ENCODE measurements around the gene CLTCL1. TPM values are rescaled to one million over a fixed set of nuclear protein-coding genes. Genes with fewer than 3 reads are reported as not detected.

Gene CLTCL1
- total RNA-seq, 2 donors from 2014 or later: 12.1 to 26.2 TPM

- DNase-seq (ENCODE audit: low spot score): no peak
- no peak overlapping the region for H3K4me3 ChIP-seq
- no peaks in the 10 kb centered on the region for H3K4me1 ChIP-seq (replicated peaks)
- H3K27me3 ChIP-seq (replicated peaks; ENCODE audit: insufficient read depth): no peaks in the 10 kb centered on the region
- H3K36me3 ChIP-seq: no peaks in the 10 kb centered on the region
- intact Hi-C loops (cut with DNase I): no loop called here
- no peak for TF ChIP-seq CTCF (IDR thresholded peaks at IDR 0.05)
- no peak for TF ChIP-seq POLR2A (IDR thresholded peaks at IDR 0.05)
- no peak for TF ChIP-seq POLR2AphosphoS5 (IDR thresholded peaks at IDR 0.05)
- WGBS: 93% methylated on average over 23 of the region's 23 CpGs
- H3K9me3 ChIP-seq: no peaks in the 10 kb centered on the region
- H3K27ac ChIP-seq: no peak overlapping the region
Observed at GRCh38 chr22:19201130-19201868, 90.2 kb downstream of the CLTCL1 start.

GRCh38 chr22:19199479-19199878 lies 92.0 kb downstream of the CLTCL1 start:
- 92% methylated on average over 8 of the region's 8 CpGs for WGBS
- no peaks in the 10 kb centered on the region for H3K9me3 ChIP-seq
- intact Hi-C loops (cut with DNase I): no loop called here
- no peak overlapping the region for H3K27ac ChIP-seq
- H3K36me3 ChIP-seq: no peaks in the 10 kb centered on the region
- H3K4me3 ChIP-seq: no peak overlapping the region
- no peak for DNase-seq (ENCODE audit: low spot score)
- H3K4me1 ChIP-seq (replicated peaks): no peaks in the 10 kb centered on the region
- no peak for TF ChIP-seq POLR2A (IDR thresholded peaks at IDR 0.05)
- TF ChIP-seq POLR2AphosphoS5 (IDR thresholded peaks at IDR 0.05): no peak
- no peak for TF ChIP-seq CTCF (IDR thresholded peaks at IDR 0.05)
- no peaks in the 10 kb centered on the region for H3K27me3 ChIP-seq (replicated peaks; ENCODE audit: insufficient read depth)

- H3K36me3 ChIP-seq: no peaks in the 10 kb centered on the region
- H3K4me3 ChIP-seq: no peak overlapping the region
- DNase-seq (ENCODE audit: low spot score): no peak
- H3K27ac ChIP-seq: no peak overlapping the region
- no peaks in the 10 kb centered on the region for H3K27me3 ChIP-seq (replicated peaks; ENCODE audit: insufficient read depth)
- no peaks in the 10 kb centered on the region for H3K4me1 ChIP-seq (replicated peaks)
- H3K9me3 ChIP-seq: no peaks in the 10 kb centered on the region
- TF ChIP-seq CTCF (IDR thresholded peaks at IDR 0.05): no peak
- TF ChIP-seq POLR2A (IDR thresholded peaks at IDR 0.05): no peak
- TF ChIP-seq POLR2AphosphoS5 (IDR thresholded peaks at IDR 0.05): no peak
- intact Hi-C loops (cut with DNase I): no loop called here
- WGBS: 88% methylated on average over 10 of the region's 10 CpGs
Observed at GRCh38 chr22:19197997-19198865, 93.3 kb downstream of the CLTCL1 start.

- no peaks in the 10 kb centered on the region for H3K4me1 ChIP-seq (replicated peaks)
- H3K9me3 ChIP-seq: no peaks in the 10 kb centered on the region
- WGBS: 71% methylated on average over 11 of the region's 11 CpGs
- no peak overlapping the region for H3K27ac ChIP-seq
- no peaks in the 10 kb centered on the region for H3K27me3 ChIP-seq (replicated peaks; ENCODE audit: insufficient read depth)
- intact Hi-C loops (cut with DNase I): no loop called here
- no peaks in the 10 kb centered on the region for H3K36me3 ChIP-seq
- TF ChIP-seq CTCF (IDR thresholded peaks at IDR 0.05) (no peak), POLR2A (IDR thresholded peaks at IDR 0.05) (no peak), POLR2AphosphoS5 (IDR thresholded peaks at IDR 0.05) (no peak)
- no peak for DNase-seq (ENCODE audit: low spot score)
- H3K4me3 ChIP-seq: no peak overlapping the region
Observed at GRCh38 chr22:19196841-19197612, 94.5 kb downstream of the CLTCL1 start.

Measured in prostate gland (tissue), 2 donors.